ENCODE data around the gene MEGF10.

DNA sequence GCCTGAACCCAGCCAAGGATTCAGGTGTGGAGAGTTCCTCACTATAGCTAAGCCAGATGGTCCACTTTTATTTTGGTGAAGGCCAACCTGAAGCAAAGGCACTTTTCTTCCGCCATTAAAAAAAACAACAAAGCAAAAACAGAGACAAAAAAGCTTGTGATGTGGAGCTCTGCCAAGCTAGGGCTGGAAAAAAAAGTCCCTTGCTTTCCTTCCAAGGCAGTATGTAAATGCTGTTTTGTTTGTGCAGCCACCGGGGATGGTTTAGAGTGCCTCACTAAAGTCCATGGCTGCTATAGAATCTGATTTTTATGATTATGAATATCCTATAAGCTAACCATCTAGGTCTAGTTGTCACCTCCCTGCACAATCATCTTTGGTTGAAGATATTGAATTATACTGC, 14.9 kb downstream of the MEGF10 start:
- TF ChIP-seq ZFP3 (CRISPR knock-in tag; IDR thresholded peaks at IDR 0.05) (no peak), ISL1 (CRISPR knock-in tag; IDR thresholded peaks at IDR 0.05) (no peak), ESRRG (CRISPR knock-in tag; IDR thresholded peaks at IDR 0.05) (no peak), RARB (CRISPR knock-in tag; IDR thresholded peaks at IDR 0.05) (no peak), ARNTL (CRISPR knock-in tag; IDR thresholded peaks at IDR 0.05; ENCODE audit: borderline replicate concordance, low read depth) (no peak), GLIS3 (CRISPR knock-in tag; IDR thresholded peaks at IDR 0.05) (no peak), SNAI2 (CRISPR knock-in tag; IDR thresholded peaks at IDR 0.05) (no peak), CSDC2 (CRISPR knock-in tag; IDR thresholded peaks at IDR 0.05) (no peak), ZNF565 (CRISPR knock-in tag; conservative IDR thresholded peaks at IDR 0.05; ENCODE audit: low read depth) (no peak), ZNF8 (CRISPR knock-in tag; IDR thresholded peaks at IDR 0.05) (no peak), ZFP30 (CRISPR knock-in tag; IDR thresholded peaks at IDR 0.05) (no peak)
- TF ChIP-seq, protein P1, sequence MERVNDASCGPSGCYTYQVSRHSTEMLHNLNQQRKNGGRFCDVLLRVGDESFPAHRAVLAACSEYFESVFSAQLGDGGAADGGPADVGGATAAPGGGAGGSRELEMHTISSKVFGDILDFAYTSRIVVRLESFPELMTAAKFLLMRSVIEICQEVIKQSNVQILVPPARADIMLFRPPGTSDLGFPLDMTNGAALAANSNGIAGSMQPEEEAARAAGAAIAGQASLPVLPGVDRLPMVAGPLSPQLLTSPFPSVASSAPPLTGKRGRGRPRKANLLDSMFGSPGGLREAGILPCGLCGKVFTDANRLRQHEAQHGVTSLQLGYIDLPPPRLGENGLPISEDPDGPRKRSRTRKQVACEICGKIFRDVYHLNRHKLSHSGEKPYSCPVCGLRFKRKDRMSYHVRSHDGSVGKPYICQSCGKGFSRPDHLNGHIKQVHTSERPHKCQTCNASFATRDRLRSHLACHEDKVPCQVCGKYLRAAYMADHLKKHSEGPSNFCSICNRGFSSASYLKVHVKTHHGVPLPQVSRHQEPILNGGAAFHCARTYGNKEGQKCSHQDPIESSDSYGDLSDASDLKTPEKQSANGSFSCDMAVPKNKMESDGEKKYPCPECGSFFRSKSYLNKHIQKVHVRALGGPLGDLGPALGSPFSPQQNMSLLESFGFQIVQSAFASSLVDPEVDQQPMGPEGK (CRISPR knock-in tag; IDR thresholded peaks at IDR 0.05; ENCODE audit: borderline replicate concordance) = no peak

All from SK-N-SH treated with all-trans-retinoic acid at 6 μM for 48 hours (cell line).